NCI-H748 treated with DMSO at 0.1 percent for 48 hours (cell line): Measurements from ENCODE around the gene DGUOK.

Experiments
- DNase-seq: peaks from one replicate; lab custom pipeline; 2025; lab: John Stamatoyannopoulos, UW

Gene DGUOK

GRCh38 chr2:73981081-73982001, 54.7 kb downstream of the DGUOK start:
- DNase-seq, result peak; percentile 5

DNA sequence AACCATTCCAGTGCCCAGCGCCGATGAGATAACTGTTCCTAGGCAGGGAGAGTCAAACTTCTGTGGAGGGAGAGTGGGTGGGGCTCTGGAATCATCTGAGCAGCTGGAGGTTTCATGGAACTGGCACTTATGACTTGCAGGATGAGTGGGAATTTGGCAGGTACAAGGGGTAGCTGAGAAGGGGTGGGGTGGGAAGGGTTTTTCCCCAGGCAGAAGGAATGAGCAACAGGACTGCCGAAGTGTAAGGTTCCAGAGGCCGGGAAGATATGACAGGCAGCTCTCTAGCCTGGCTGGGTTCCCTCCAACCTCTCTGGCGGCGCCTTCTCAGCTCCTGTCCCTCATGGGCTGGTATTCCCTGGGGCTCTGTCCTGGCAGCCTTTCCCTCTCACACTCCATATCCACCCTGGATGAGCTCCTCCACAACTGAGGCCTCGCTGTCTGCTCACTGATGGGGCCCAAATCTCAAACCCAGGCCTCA, 55.5 kb downstream of the DGUOK start:
- DNase-seq, result no peak

- DNase-seq, result peak; percentile 67
Observed at GRCh38 chr2:73983322-73984202, 56.9 kb downstream of the DGUOK start.

GRCh38 chr2:73984203-73984921, 57.7 kb downstream of the DGUOK start, which contains the start of gene TET3:
TSS of gene TET3 (plus strand) at chr2:73984910. CDS start at chr2:73986404, 1,494 bp downstream.
- DNase-seq, result no peak

DNA sequence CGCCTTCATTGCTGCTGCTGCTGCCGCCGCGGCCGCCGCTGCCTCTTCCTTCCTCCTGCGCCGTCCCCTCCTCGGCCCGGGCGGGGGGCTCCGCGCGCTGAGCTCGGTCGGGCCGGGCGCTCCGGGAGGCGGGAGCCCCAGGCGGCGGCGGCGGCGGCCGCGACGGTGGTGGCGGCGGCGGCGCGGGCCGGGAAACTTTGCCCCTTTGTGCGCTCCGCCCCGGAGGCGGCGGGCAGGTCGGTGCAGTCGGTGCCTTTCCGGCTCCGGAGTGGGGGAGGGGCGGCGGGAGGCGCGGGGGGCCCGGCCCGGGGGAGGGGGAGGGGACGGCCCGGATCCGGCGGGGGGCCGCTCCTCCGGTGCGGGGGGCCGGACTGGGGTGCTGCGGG, 58.2 kb downstream of the DGUOK start:
- no peak for DNase-seq

- DNase-seq, result no peak
Observed at GRCh38 chr2:73985308-73986084, 58.8 kb downstream of the DGUOK start.

GRCh38 chr2:73986085-73986681, 59.5 kb downstream of the DGUOK start:
- DNase-seq, result no peak

DNA sequence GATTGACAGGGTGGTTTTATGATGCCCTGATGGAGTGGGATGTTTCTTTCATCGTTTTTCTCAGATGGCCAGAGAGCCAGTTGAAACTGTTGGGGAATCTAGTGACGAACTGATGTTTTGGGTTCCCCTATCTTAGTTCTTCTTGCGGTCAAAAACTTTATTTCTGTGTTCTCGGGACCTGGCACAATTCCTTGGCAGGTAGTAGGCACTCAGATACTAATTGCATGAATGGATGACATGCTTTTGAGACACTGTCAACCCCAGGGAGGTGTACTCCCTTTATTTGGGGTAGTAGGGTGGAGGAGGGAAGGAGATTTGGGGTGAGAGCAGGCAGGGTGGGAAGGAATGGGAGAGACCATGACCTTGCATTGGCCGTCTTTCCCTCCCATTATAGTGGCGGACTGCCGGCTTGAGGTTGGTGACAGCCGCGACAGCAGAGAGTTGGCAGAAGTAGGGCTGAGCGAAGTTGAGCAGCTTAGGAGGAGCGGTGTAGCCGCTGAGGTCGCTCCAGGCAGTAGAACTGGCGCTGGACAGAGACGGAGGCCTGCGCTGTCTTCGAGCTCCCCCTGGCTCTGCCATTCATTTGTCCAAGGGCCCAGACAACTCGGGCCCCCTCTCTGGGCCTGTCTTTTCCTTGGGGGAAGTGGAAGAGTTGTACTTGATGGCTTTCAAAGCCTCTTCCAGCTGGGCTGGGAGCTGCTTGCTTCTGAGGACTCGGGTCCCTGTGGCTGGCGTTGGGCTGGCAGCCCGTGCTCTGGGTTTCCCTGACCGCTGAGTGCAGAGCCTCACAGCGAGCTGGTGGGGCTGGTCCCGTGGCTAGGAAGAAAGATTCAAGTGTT, 60.6 kb downstream of the DGUOK start:
- DNase-seq, result no peak

GRCh38 chr2:73987948-73988700, 61.4 kb downstream of the DGUOK start:
- DNase-seq, result no peak

- no peak for DNase-seq
Observed at GRCh38 chr2:73989972-73990371, 63.3 kb downstream of the DGUOK start.

- DNase-seq, result no peak
Observed at GRCh38 chr2:73990531-73990930, 63.9 kb downstream of the DGUOK start.

- no peak for DNase-seq
Observed at GRCh38 chr2:73992036-73992435, 65.4 kb downstream of the DGUOK start.

GRCh38 chr2:73993376-73993775, 66.7 kb downstream of the DGUOK start:
- no peak for DNase-seq

GRCh38 chr2:73993778-73994177, 67.1 kb downstream of the DGUOK start:
- no peak for DNase-seq

- DNase-seq, result no peak
Observed at GRCh38 chr2:73994178-73994831, 67.6 kb downstream of the DGUOK start.

DNA sequence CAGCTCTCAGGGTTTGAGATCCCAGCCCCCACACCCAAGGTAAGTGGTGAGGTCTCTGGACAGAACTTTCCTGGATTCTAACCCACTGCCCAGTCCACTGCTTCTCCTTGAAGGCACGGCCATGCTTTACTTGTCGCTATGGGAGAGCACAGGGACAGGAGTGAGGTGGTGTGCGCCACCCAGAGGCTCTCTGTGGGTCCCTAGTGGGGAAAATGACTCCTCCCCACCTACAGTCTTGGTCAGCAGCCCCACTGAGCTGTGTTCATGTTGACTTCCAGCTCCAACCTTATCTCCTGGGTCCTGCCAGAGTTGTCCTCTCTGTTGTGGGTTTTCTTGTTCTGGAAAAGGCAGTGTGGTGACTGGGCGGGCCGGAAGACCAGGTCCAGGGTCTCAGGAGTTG, 69.1 kb downstream of the DGUOK start:
- no peak for DNase-seq

GRCh38 chr2:73997813-73998212, 71.1 kb downstream of the DGUOK start:
- no peak for DNase-seq

GRCh38 chr2:73998451-73998850, 71.8 kb downstream of the DGUOK start:
- no peak for DNase-seq

GRCh38 chr2:73998933-73999332, 72.3 kb downstream of the DGUOK start:
- DNase-seq, result no peak
